NK-92 (cell line): ENCODE measurements around the gene PLXNA2.

Source experiments
- DNase-seq: peaks from one replicate; lab custom pipeline; 2025; ENCODE audit not compliant: unreplicated experiment; lab: John Stamatoyannopoulos, UW

Gene PLXNA2

GRCh38 chr1:208031932-208032320 lies 212.3 kb downstream of the PLXNA2 start:
- DNase-seq: no peak

GRCh38 chr1:208031316-208031931 lies 212.8 kb downstream of the PLXNA2 start:
- no peak for DNase-seq

DNA sequence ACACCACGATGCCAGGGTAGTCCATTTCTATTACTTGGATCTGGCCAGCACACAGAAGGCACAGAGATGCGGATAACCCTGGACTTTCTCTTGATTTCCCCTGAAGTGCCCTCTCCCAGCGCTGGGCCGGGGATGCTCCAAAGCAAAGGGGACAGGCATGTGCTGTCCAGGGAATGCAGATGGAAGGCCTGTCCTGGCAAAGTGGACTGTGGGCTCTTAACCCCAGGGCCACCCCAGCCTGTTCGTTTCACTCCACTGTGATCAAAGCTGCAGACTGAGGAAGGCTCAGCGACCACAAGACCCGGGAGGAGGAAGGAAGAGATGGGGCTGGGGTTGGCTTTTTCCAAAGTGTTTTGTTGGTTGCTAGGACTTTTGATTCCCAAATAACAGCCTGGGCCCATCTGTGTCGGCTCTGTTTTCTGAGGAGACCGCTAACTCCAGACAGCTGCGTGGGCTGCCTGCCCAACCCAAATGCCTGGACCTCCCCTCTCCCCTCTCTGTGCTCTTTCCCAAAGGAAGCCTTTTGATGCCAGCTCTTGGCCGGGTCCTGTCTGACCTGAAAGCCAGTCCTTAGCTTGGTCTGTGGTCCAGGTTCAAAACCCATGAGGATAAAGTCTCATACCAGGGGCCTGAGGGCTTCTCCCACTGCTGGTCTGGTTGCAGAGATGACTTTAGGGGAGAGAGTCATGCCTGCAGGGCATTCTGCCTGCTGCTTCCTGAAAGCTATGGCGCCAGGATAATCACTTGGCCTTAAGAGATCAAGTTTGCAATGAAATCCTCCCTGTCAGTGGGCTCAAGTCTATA lies 213.7 kb downstream of the PLXNA2 start:
- DNase-seq: no peak

GRCh38 chr1:208029381-208030287 lies 214.6 kb downstream of the PLXNA2 start:
- DNase-seq: no peak

GRCh38 chr1:208028526-208028925 lies 215.7 kb downstream of the PLXNA2 start:
- DNase-seq: no peak

- no peak for DNase-seq
Measured at GRCh38 chr1:208027861-208028260, 216.3 kb downstream of the PLXNA2 start.

DNA sequence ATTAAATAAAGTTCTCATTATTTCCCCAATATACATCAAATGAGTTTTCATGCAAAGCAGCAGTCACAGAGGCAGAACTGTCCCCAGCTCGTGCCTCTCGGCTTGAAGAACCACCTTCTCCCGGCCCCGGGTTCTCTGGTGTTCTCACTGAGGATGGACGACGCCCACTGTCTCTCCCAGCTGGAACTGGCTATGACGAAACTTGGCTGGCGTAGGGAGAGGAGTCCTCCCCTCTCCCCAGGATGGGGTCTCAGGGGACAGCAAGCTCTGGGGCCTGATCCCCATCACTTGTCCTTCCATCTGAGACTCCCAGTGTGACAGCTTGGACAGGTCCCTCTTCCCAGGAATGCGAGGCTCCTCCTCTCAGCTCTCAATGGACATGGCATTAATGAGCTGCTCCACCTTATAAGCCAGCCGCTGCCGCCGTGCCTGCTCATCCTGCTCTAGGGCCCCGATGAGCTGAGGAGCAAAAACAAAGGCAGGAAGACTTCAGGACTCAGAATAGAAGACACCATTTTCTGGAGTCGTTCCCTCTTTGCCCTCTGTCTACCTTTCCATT lies 217.2 kb downstream of the PLXNA2 start:
- DNase-seq: no peak

DNA sequence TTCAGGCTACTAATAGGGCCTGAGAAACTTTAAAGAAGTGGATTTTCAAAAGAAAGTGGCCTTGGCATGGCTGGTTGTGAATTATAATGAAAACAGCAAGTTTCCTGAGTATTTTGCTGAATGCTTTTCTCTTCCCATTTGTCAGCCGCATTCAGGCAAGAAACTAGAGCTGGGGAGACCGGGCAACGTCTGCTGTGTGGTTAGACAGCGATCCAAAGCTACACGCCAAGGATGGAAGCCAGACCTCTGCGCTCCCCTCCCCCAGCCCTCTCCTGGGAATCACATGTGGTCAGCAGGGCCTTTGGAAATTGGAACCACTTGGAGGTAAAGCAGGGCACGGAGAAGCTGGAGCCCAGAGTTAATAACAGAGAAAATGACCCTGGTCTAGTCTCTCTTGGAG lies 219.2 kb downstream of the PLXNA2 start:
- DNase-seq: no peak

GRCh38 chr1:208024406-208024805 lies 219.8 kb downstream of the PLXNA2 start:
- no peak for DNase-seq

DNA sequence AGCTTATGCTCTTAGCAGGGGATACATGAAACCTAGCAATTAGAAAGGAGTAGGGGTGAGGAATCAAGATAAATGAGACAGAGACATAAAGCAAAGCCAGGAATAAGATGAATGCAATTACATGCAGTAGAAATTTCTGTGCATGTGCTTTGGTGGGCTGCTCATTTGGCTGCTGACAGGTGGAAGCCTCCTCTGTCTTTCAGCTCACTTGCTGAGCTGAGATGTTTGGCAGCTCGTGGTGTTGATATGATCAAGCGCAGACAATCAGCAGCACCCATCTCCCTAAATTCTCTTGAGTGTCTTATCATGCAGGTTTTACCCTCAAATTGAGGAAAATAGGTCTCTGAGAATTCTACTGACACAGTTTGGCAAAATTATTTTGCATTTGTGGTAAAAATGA lies 224.9 kb downstream of the PLXNA2 start:
- no peak for DNase-seq

DNA sequence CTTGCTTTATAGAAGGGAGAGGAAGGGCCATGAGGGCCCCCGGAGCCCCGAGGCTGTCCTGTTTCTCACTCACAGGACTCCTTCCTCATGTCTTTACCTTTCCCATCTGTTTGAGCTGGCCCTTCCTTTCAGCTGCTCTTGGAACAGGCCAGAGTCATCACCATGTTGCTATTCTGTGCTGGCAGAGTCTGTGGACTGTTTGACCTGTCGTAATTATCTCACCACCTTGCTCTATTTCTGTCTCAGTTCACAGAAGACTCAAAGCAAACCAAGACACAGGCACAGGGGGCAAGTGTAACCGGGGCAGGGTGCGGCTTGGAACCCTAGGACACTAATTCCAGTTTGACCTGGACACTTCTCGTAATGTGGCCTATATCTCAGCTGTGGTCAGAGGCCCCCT lies 228.9 kb downstream of the PLXNA2 start:
- DNase-seq: no peak

- DNase-seq: no peak
Measured at GRCh38 chr1:208013210-208013609, 231.0 kb downstream of the PLXNA2 start.

DNA sequence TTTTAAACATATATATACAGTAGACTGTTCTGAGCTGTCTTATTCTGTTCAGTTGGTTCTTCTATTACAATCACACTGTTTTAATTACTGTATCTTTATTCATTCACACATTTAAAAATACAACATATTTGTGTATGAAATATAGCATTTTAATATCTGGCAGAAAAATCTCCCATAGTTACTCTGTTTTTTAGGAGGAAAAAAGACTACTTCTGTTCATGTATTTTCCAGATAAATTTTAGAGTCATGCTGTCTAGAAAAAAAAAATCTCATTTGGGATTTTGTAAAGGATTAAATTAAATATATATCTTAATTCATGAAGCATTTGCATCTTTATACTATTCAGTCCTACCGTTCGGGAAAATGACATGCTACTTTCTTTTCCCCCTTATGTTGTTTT lies 231.5 kb downstream of the PLXNA2 start:
- no peak for DNase-seq

DNA sequence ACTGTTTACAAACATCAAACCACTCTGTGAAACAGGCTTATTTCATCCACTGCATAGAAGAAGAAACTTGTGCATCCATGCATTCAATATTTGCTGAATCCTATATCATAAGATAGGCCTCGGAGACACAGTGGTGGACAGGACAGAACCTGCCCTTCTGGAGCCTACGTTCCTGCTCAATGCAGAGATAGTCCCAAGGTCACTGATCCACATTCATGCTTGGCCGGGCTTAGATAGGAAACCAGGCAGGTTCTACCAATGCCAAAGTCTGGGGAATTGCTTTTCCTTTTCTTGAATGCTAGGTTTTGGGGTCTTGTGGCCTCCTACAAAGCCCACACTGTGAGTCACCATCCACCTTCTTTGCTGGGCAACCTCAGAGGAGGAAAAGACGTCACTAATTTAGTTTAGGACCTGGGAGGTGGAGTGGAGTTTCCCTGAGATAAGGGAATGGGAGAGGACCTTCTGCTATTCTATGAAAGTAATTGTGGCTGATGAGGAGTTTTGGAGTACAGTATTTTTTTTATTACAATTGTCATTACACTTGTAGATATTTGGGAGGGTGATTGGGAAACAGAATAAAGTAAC lies 233.6 kb downstream of the PLXNA2 start:
- no peak for DNase-seq

- no peak for DNase-seq
Measured at GRCh38 chr1:208009706-208010444, 234.3 kb downstream of the PLXNA2 start.

GRCh38 chr1:208009303-208009702 lies 234.9 kb downstream of the PLXNA2 start:
- no peak for DNase-seq

DNA sequence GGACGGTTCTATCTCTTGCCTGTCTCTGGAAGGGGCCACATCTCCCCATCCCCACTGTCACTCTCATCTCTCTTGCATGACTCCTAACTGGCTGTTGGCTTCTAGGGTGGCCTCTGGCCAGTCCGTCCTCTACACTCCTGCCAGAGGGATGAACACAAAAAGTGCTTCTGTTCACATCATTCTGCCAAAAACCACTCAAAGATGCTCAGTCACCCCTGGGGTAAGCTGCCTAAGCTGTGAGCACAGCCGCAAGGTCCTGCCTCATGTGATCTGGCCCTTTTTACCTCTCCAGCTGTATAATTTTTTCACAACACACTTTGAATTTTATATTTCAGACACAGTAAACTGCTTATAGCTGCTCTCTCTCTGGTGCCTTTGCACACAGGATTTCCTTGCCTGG lies 235.7 kb downstream of the PLXNA2 start:
- DNase-seq: no peak

DNA sequence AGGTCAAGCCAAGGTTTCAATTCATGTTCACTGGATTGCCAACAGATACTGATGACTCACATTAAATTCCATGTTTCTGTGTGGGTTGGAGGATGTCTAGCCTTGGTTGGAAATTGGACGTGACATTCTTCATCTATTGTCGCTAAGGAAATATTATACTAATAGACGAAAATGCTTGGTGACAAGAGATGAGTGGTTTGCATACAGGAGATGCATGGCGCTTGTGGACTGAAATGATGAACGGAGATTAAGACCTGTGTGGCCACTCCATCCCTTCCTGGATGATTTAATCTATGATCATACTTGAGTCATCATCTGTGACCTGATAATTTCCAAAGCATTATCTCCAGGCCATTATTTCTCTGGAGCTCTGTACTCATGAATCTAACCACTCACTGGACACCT lies 236.2 kb downstream of the PLXNA2 start:
- no peak for DNase-seq

- DNase-seq: no peak
Measured at GRCh38 chr1:208007319-208007937, 236.8 kb downstream of the PLXNA2 start.
